Putamen (tissue), 1 donor: ENCODE results near the gene VMP1.

Experiments used
- DNase-seq: peaks from one replicate; pipeline ENCODE4 v3.0.0-alpha.2; 2016; ENCODE audit warnings: low spot score

The VMP1 gene

GRCh38 chr17:59711936-59712335, 4.5 kb downstream of the VMP1 start:
- no peak for DNase-seq

DNA sequence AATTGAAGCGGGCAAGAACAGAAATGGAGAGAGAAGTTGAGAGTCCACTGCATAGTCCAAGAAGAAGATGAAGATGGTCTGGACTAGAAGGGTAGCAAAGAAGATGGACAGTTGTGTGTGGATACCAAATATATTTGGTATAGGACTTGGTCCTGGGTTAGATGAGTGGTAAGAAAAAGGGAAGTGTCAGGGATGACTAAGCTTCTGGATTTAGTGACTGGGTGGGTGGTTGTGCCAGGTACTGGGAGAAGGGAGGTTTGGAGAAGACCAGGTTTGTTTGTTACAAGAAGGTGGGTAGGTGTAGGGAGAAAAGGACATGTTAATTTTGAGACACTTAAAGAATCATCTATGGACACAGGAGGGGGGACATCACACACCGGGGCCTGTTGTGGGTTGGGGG, 5.4 kb downstream of the VMP1 start:
- DNase-seq: no peak

- no peak for DNase-seq
Observed at GRCh38 chr17:59714255-59714654, 6.8 kb downstream of the VMP1 start.

- DNase-seq: no peak
Observed at GRCh38 chr17:59716427-59716826, 9.0 kb downstream of the VMP1 start.

DNA sequence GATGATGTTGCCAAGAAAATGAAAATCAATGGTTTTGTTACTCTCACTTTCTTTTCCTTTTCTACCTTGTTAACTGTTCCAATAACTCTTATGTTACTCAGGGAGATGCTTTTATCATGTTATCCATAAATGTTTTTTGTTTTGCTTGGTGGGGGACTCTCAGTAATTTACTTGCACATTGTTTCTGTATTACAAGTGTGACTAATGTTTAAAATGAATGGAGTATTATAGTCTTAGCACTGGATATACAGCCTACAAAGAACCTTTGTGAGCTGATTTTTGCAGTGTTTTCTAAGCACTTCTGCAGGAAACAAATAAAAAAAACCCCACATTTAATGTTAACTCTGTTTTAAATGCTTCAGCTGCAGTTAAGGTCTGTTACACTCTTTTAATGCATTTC, 12.1 kb downstream of the VMP1 start:
- DNase-seq: peak; percentile 55

GRCh38 chr17:59722623-59723022, 15.2 kb downstream of the VMP1 start:
- no peak for DNase-seq

DNA sequence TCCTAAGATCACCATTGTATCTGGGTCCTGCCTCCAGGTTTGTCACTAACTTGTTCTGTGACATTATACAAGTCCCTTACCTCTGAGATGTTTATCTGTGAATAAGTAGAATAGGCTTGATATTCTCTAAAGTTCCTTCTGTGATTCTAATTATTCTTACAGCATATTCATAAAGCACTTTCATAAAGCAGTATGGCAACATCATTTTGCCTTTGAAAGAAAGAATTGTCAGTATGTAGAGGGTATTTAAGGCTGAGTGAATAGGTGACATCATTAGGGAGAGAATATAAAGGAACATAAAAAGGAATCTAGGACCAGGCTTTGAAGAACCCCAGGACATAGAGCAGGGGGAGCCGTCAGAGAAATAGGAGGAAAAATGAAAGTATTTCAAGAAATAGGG, 15.6 kb downstream of the VMP1 start:
- DNase-seq: no peak

DNA sequence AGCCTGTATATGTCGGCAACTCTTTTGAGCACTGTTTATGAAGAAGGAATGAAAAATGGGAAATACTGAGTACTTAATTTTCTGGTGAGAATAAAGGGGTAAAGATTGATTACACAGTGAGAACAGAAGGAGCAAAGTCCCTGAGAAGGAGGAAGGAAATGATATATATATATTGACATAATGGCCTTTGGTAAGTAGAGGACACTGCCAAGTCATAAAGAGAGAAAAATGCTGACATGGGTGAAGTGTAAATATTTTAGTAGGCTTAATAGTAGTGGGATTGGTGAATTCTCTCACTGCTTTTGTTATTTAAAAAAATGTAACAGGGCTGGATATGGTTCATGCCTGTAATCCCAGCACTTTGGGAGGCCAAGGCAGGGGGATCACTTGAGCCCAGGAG, 16.2 kb downstream of the VMP1 start:
- DNase-seq: no peak

GRCh38 chr17:59725691-59726090, 18.2 kb downstream of the VMP1 start:
- DNase-seq: no peak

DNA sequence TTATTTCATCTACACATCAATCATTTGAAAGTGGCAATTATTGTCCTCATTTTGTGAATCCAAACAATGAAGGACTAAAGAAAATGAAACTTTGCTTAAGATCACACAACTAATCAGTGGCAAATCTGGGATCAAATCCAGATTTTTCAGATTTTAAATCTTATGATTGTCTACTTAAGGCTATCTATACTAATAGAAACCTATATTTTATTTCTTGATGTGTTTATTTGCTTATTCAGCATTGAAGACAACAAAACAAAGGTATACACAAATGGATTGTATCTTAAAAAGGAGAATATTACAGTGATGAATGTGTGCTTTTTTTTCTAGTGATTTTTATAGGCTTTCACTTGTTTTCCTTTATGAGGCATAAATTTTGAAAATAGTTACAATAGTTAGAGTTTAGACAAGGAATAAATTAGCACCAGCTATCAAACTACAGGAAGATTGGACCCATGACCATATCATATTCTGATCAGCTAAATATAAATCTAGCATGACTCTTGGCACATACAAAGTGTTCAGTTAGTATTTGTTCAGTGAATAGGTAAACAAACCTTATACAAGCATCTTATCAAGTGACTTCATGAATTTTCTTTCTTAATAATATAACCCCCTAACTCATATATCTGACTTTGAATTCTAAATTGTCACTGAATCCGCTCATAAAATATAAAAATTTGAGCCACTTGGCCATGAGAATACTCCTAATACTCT, 20.5 kb downstream of the VMP1 start:
- DNase-seq: no peak

GRCh38 chr17:59730268-59730834, 22.9 kb downstream of the VMP1 start:
- DNase-seq: no peak

DNA sequence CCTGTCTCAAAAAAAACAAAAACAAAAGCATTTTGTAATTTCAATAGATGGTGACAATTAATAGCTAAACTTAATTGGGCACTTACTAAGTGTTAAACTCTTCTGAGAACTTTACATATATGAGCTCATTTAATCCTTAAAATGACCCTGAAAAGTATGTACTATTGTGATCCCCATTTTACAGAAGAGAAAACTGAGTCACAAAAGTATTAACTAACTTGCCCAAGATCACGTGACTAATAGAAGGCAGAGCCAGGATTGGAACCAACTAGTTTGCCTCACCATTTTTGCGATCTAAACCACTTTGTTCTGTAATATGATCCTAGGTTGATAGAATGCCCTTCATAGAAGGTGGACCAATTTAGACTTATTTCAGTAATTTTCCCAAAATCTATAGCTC, 26.2 kb downstream of the VMP1 start:
- no peak for DNase-seq

DNA sequence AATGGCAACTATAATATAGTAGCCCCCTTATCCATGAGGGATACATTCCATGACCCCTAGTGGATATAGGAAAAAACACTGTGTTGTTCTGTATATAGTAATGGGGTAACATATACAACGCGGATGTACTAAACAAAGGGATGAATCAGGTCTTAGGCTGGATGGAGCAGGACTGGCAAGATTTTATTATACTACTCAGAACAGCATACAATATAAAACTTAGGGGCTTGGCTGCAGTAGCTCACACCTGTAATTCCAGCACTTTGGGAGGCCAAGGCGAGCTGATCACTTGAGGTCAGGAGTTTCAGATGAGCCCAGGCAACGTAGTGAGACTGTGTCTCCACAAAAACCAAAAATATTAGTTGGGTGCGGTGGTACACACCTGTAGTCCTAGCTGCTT, 26.8 kb downstream of the VMP1 start:
- no peak for DNase-seq

GRCh38 chr17:59737324-59737723, 29.9 kb downstream of the VMP1 start:
- no peak for DNase-seq

GRCh38 chr17:59743842-59744241, 36.4 kb downstream of the VMP1 start:
- DNase-seq: no peak

GRCh38 chr17:59745040-59745439, 37.6 kb downstream of the VMP1 start:
- DNase-seq: no peak

GRCh38 chr17:59746849-59747445, 39.5 kb downstream of the VMP1 start:
- no peak for DNase-seq

DNA sequence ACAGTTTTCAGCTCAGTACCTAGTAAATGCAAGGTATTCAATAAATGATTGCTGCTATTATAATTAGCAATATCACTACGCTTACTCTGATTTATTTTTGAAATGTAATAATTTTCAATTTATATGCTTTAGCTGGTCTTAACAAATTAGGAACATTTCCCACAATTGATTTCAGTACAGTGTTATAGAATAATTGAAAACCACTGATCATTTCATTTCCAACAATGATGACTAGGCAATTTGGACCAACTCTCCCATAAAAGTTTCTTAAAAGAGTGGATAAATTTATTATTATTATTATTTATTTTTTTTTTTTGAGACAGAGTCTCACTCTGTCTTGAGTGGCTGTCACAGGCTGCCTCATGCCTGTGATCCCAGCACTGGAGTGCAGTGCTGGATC, 41.1 kb downstream of the VMP1 start:
- no peak for DNase-seq

GRCh38 chr17:59751955-59752413, 44.5 kb downstream of the VMP1 start:
- DNase-seq: no peak

GRCh38 chr17:59752446-59752845, 45.0 kb downstream of the VMP1 start:
- DNase-seq: no peak

- DNase-seq: no peak
Observed at GRCh38 chr17:59752922-59753321, 45.5 kb downstream of the VMP1 start.

- peak; percentile 80 for DNase-seq
Observed at GRCh38 chr17:59753522-59754467, 46.3 kb downstream of the VMP1 start.
